Adrenal gland (tissue), 12 donors: ENCODE results near the gene LRRC53. TPM values are rescaled to one million over a fixed set of nuclear protein-coding genes. Genes with fewer than 3 reads are reported as not detected.

Source experiments
- DNase-seq, 7 donors: peaks; one replicate each; pipeline ENCODE4 v3.0.0-alpha.2; 2019 to 2020
- H3K27ac ChIP-seq, 5 donors: fragments of 200-600 bp; sonication (generic) in 4 of 5; 1 replicate in 3 of 5; 2 replicates in 2 of 5; pipeline versions ENCODE4 v1.5.1 to v1.8.0; 2016 to 2020; ENCODE audit warnings: mild to moderate bottlenecking in 1 of 5
- H3K27me3 ChIP-seq: fragments of 200-600 bp; 2 replicates; pipeline ENCODE4 v1.8.0; 2021
- H3K36me3 ChIP-seq, 2 donors: fragments of 200-600 bp; replicated peaks in 1 of 2; 1 replicate in 1 of 2; 2 replicates in 1 of 2; pipeline versions ENCODE4 v1.5.1 to v1.8.0; 2018 to 2022
- H3K4me1 ChIP-seq, 2 donors: fragments of 200-600 bp; replicated peaks in 1 of 2; 1 replicate in 1 of 2; 2 replicates in 1 of 2; pipeline versions ENCODE4 v1.5.1 to v1.8.0; 2018 to 2021
- H3K4me3 ChIP-seq, 4 donors: fragments of 200-600 bp; sonication (generic) in 3 of 4; one replicate each; pipeline ENCODE4 v1.5.1; 2016 to 2018
- H3K9me3 ChIP-seq, 3 donors: fragments of 200-600 bp; sonication (generic) in 1 of 3; replicated peaks in 1 of 3; 1 replicate in 2 of 3; 2 replicates in 1 of 3; pipeline versions ENCODE4 v1.5.1 to v1.8.0; 2016 to 2021
- POLR2A ChIP-seq, 2 donors: fragments of 450-650 bp; IDR thresholded peaks; one replicate each; pipeline ENCODE4 v1.6.1; 2017; ENCODE audit warnings: antibody characterized with exemption in 2 of 2, mild to moderate bottlenecking in 2 of 2, moderate library complexity in 1 of 2
- WGBS, 4 donors: extraction: QIAGEN DNeasy Blood & Tissue Kit in 2 of 4; methylation state at CpG; one replicate each; pipeline versions ENCODE4 v1.1.5 to v1.1.7; 2013 to 2017; 5-methylcytosine and 5-hydroxymethylcytosine counted together
- intact Hi-C, 2 donors: fragments of 100-400 bp; cut with DNase I; formaldehyde crosslinking; loops; one replicate each; pipeline versions ENCODE4 v1.14.1 to v1.15.0; 2022 to 2023
- polyA plus RNA-seq, 3 donors: library from polyadenylated mRNA; stranded (reverse); fragments of 200-250 nt in 2 of 3; fragments of 350-450 nt in 1 of 3; fragmentation: Illumina TruSeq in 1 of 3; extraction: RNeasy Lipid Tissue Mini Kit (QIAGEN cat#74804) in 1 of 3; gene quantifications; one replicate each; pipeline ENCODE4 v1.2.3, GENCODE V29; 2013 to 2014
- total RNA-seq, 9 donors: library from RNA; depleted of rRNA in 4 of 9; stranded (reverse); fragments of >200 nt in 4 of 9; fragments of 120-200 nt in 1 of 9; fragmentation: NEBNext Ultra II Directional in 1 of 9; extraction: Animal tissue kit (Norgen Biotek cat#: 25700) in 1 of 9; gene quantifications; one replicate each; pipeline versions ENCODE4 v1.1.0 to v1.2.4, GENCODE V29; 2013 to 2023
- TF ChIP-seq, protein P1 (sequence below), 6 experiments: fragments of 450-650 bp in 4 of 6; fragments of 200-600 bp in 2 of 6; sonication (generic) in 1 of 6; IDR thresholded peaks; 1 replicate in 5 of 6; 2 replicates in 1 of 6; pipeline versions ENCODE4 v1.5.1 to v1.8.0; 2016 to 2021; ENCODE audit warnings: antibody characterized with exemption in 6 of 6, mild to moderate bottlenecking in 2 of 6, moderate library complexity in 1 of 6
- donor health status: healthy with polysubstance abuse.
- donor health status: Bipolar disorder and iron deficiency.
- donor health status: DM: yes; HTN: yes; CAD: no.
- donor health status: DM: no; HTN: no; CAD: no.
- donor health status: DM: no; HTN: no; CAD: no.
- donor health status: DM: yes; HTN: yes; CAD: no.

LRRC53 gene
- total and polyA plus RNA-seq, 12 donors: not detected

DNA sequence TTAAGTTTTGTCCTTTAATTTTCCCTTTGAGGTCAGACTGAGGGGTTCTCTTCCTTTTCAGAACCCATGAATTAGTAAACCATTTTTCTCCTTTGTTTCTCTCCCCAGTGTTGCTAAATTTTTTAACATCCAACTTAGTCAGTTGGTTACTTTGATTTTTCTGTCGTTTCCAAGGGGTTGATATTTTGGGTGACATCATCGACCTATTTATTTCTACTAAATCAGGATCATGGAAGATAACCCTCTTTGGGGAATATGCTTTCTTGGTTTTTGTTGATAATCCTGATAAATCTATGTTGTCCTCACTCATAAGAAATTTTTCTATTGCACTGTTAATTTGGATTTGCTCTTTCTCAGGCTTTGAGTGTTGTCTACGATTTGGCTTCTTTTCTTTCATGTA, 40.9 kb downstream of the LRRC53 start:
- 46 to 64% (median 60%) methylated on average over 3 of the region's 3 CpGs for WGBS, 4 donors
- Histone ChIP-seq H3K36me3 (no peaks in the 10 kb centered on the region), H3K4me1 (no peaks in the 10 kb centered on the region), H3K4me3 (no peak overlapping the region), H3K9me3 (no peaks in the 10 kb centered on the region), H3K27ac (no peak overlapping the region), H3K27me3 (no peaks in the 10 kb centered on the region)
- no peak for DNase-seq
- TF ChIP-seq POLR2A (IDR thresholded peaks at IDR 0.05): no peak
- TF ChIP-seq, protein P1, sequence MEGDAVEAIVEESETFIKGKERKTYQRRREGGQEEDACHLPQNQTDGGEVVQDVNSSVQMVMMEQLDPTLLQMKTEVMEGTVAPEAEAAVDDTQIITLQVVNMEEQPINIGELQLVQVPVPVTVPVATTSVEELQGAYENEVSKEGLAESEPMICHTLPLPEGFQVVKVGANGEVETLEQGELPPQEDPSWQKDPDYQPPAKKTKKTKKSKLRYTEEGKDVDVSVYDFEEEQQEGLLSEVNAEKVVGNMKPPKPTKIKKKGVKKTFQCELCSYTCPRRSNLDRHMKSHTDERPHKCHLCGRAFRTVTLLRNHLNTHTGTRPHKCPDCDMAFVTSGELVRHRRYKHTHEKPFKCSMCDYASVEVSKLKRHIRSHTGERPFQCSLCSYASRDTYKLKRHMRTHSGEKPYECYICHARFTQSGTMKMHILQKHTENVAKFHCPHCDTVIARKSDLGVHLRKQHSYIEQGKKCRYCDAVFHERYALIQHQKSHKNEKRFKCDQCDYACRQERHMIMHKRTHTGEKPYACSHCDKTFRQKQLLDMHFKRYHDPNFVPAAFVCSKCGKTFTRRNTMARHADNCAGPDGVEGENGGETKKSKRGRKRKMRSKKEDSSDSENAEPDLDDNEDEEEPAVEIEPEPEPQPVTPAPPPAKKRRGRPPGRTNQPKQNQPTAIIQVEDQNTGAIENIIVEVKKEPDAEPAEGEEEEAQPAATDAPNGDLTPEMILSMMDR (IDR thresholded peaks at IDR 0.05): no peak
- intact Hi-C loops: no loop called here

GRCh38 chr1:74470936-74471335, 41.5 kb downstream of the LRRC53 start:
- Histone ChIP-seq H3K27me3 (no peaks in the 10 kb centered on the region), H3K9me3 (no peaks in the 10 kb centered on the region), H3K27ac (peak overlapping the region in 1 of 5 donors; percentile 15), H3K4me3 (no peak overlapping the region), H3K4me1 (no peaks in the 10 kb centered on the region), H3K36me3 (no peaks in the 10 kb centered on the region)
- intact Hi-C loops: no loop called here
- TF ChIP-seq POLR2A (IDR thresholded peaks at IDR 0.05): no peak
- TF ChIP-seq, protein P1 (IDR thresholded peaks at IDR 0.05): no peak
- no peak for DNase-seq
- 19 to 49% (median 41%) methylated on average over 3 of the region's 3 CpGs for WGBS, 4 donors

GRCh38 chr1:74470251-74470650, 42.2 kb downstream of the LRRC53 start:
- no peaks in the 10 kb centered on the region for H3K27me3 ChIP-seq
- WGBS, 4 donors: 28 to 47% (median 38%) methylated on average over 3 of the region's 3 CpGs
- no peaks in the 10 kb centered on the region for H3K9me3 ChIP-seq
- no peaks in the 10 kb centered on the region for H3K4me1 ChIP-seq
- DNase-seq: peak in 2 of 7 donors; percentile 11 to 12
- no peak for TF ChIP-seq POLR2A (IDR thresholded peaks at IDR 0.05)
- TF ChIP-seq, protein P1 (IDR thresholded peaks at IDR 0.05): no peak
- H3K36me3 ChIP-seq: no peaks in the 10 kb centered on the region
- no peak overlapping the region for H3K27ac ChIP-seq
- intact Hi-C loops: no loop called here
- no peak overlapping the region for H3K4me3 ChIP-seq

- WGBS, 4 donors: 5 to 13% (median 9%) methylated on average over 2 of the region's 2 CpGs
- TF ChIP-seq, protein P1 (IDR thresholded peaks at IDR 0.05): peak; percentile 30 to 63 (median 47)
- TF ChIP-seq POLR2A (IDR thresholded peaks at IDR 0.05): no peak
- no peaks in the 10 kb centered on the region for H3K27me3 ChIP-seq
- H3K36me3 ChIP-seq: no peaks in the 10 kb centered on the region
- H3K4me3 ChIP-seq: no peak overlapping the region
- DNase-seq: no peak
- no peaks in the 10 kb centered on the region for H3K4me1 ChIP-seq
- intact Hi-C loops: no loop called here
- H3K27ac ChIP-seq: no peak overlapping the region
- H3K9me3 ChIP-seq: no peaks in the 10 kb centered on the region
These were observed 43.3 kb downstream of the LRRC53 start for GRCh38 chr1:74468982-74469603.
